SIG-M5 treated with dmso at 0.1 percent for 504 hours (cell line): ENCODE results near the gene MYO18A.

ENCODE experiments used
- DNase-seq: peaks from one replicate; lab custom pipeline; 2025; ENCODE audit not compliant: unreplicated experiment; lab: John Stamatoyannopoulos, UW

MYO18A gene

DNA sequence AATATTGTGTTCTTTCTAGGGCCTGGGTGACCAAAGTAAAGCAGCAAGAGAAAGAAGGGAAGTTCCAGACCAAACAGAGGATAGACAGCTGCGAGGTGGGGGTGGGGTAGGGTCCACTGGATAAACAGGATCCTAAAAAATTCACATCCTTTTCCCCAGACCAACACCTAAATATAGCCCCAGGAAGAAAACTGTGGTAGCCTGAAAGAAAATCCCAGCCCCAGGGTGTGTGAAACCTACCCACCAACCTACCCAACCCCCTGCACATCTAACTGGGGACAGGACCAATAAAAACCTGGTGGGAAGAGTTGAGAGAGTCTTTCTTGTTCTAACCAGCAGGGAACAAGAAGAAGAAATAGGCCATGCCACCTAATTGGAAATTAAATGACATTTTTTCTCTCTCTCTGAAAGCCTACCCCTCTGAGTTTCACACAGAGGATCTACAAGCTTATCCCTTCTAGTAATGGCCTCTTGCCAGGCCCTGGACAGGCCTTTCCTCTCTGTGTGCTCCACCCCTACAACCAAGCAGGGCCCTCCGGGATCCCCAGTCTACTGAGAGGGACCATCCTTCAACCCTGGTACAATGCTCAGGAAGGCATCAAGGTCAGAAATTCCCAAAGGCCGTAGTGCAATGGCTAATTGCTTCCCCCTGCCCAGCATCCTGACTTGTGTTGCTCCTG is 12.0 kb downstream of the MYO18A start:
- no peak for DNase-seq

- DNase-seq, result no peak
Measured at GRCh38 chr17:29167393-29168078, 12.7 kb downstream of the MYO18A start.

DNA sequence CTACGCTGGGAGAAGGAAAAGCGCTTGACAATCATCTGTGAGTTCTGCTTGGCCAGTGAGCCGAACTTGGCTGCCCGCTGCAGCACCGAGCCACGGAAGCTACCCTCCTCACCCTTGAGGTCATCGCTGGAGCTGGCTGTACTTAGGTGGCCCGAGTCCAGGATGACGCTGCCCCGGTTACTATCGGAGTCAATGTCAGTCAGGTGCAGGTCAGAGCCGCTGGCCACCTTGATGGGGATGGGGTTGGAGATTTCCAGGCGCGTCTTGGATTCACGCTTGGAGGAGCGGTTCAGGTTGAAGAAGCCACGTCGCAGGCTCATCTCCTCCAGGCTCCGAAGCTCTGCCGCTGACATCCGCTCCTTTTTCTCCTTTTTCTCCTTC is 13.7 kb downstream of the MYO18A start:
- DNase-seq, result no peak

DNA sequence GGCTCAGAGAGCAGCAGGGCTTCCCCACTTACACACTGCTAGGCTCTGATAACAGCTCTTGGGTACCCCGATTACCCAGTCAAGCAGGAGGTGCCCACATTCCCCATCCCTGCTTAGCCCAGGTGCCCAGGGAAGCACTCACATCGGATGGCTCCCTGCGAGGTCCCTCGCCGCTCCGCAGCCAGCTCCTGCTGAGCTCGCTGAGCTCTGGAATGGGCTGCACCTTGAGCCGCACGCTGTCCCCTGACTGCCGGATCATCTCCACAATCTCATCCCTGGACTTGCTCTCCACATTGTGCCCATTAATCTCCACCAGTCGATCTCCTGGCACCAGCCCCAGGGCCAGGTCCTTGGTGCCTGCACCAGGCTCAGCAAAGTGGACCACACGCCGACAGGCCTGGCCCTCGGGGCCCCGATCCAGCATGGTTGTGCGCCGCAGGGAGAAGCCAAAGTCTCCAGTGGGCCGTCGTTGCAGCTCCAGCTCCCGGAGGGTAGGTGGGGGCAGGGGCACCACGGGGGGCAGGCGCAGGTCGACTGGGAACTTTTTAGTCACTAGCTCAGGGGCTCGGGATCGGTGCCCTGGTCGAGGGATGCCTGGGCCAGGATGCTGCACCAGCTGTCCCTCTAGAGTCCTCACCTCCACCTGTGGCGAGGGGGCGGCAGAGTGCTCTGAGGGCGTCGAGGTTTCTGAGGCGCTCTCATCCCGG is 14.2 kb downstream of the MYO18A start:
- no peak for DNase-seq

DNA sequence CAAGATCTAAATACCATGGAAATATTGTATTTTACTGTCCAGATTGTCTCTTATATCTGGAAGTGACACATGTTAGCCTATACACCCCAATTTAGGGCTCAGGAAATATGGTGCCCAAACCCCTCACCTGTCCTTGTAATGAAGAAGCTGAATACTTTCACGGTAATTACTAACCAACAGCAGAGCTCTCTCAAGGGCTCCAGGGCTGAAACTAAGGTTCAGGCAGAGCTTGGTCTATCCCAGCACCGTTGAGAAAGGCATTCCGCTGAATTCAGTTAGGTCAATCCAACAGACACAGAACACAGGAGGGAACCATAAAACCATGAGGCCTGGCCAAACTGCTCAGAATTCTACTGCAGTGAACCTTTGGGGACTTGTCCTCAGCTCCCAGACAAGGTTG is 14.9 kb downstream of the MYO18A start:
- no peak for DNase-seq

DNA sequence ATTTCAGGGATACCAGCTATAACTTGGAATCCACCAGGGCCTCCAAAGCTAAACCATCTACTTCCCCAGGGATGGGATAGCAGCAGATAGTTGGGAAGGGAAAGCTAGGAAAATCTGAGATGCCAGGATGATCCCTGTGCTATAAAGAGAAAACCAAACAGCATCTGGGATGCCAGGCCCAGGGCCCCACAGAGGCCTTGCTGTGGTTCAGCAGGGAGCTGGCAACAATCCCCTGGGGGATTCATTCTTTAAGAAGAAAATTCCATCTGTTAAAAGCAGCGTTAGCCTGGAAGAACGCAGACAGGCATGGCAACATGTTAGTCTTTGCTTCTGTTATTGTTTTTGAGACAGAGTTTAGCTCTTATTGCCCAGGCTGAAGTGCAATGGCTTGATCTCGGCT is 16.6 kb downstream of the MYO18A start:
- no peak for DNase-seq

- no peak for DNase-seq
Measured at GRCh38 chr17:29162909-29163341, 17.3 kb downstream of the MYO18A start.

DNA sequence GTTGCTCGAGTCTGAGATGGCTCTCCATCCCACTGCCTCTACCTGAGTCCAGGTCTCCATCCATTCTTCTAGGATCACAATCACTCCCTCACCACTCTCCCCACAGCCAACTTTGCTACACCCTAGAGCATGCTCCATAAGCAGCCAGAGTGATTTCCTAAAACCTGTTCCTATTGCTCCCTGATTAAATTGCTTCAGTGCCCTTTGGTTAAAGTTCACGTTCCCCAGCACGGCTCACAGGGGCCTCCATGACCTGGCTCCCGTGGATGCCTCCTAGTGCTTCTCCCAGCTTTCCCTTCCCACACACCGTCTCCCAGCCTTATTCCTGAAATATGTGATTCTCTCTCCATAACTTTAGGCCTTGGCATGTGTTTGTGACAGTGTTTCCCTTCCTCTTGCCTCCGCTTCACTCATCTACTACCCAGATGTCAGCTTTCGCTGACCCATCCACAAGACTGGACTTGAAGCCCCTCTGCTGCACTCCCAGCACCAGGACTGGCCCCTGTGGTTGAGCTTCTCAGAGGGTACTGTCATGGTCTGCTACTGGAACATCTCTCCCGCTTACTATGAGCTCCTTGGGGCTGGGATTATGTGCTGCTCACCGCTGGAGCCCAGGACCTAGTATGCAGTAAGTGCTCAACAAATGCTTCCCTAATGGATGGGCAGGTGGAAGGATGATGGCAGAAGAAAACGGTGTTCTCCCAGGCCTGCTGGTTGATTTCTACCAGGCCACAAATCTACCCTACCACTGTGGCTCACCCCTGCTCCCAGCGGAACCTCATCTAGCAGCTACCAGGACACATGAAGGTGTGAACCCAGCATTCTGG is 17.9 kb downstream of the MYO18A start:
- no peak for DNase-seq

DNA sequence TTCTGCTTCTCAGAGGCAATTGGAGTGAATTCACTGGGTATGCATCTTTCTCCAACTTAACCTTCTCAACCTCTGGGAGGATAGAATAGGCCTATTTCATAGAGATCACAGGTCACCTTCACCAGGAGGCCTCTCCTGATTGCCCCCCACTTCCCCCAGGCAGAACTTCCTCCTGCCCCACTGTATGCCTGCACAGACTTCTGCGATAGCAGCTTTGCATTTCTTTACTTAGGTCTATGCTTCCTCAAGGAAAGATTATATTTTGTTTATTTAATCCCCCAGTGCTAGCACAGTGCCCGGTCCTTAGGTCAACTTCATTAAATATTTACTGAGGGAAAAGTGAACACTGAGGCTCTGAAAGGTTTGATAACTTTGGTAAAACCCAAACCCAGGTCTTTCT is 19.9 kb downstream of the MYO18A start:
- DNase-seq, result no peak

DNA sequence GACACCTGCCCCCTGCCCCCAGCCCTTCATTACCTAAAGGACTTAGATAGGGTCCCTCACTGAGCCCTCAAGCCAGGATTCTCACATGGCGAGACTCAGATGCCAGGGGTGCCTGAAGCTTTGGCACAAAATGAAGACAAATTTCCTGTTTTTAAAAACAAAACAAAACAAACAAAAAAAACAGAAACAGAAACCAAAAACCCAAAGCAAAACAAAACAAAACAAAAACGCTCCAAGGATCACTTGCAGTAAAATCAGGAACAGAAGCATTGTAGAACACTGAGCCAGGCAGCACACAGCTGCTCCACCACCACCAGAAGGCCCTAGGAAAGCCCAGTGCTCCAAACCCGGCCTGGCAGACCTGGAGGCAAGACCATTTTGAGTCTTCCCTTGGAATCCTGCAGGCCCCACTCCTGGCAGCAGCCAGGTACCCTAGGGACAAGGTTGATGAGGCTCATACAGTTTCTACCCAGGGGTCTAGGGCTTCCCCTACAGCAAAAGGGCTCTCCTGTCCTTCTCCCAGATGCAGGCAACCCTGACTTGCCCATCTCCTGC is 20.8 kb downstream of the MYO18A start:
- DNase-seq, result no peak

DNA sequence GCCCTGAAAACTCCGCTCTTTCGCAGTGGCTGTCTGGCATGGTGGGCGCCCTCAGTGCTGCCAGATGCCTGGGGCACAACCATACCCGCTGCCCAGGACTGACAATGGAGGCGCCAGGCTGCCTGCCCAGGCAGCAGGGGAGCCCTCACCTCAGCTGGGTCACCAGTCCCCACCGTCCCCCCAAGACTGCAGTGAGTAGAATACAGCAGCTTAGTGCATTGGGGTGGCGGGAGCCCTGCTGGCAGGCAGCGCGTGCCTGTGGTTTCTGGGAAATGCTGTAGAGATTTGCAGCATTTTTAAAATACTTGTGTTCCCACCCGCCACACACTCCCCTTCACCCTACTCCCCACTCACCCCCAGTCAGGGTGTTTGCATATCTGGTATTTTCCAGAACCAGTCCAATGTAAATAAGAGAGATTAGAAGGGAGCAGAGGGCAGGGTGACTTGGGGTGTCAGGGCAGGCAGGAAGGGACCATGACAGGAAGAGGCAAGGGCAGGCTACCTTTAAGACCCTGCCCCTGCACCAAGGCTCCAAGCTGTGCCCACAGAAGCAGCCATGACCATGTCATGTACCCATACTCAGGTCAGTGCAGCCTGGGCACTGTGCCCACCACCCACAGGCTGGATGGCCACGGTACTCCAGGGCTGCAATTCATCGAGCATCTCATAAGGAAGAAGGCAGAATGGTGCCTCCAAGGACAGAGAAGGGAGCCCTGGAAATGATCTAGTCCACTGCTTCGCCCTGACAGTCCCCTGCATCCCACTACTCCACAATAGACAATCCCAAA is 21.5 kb downstream of the MYO18A start:
- DNase-seq, result no peak

DNA sequence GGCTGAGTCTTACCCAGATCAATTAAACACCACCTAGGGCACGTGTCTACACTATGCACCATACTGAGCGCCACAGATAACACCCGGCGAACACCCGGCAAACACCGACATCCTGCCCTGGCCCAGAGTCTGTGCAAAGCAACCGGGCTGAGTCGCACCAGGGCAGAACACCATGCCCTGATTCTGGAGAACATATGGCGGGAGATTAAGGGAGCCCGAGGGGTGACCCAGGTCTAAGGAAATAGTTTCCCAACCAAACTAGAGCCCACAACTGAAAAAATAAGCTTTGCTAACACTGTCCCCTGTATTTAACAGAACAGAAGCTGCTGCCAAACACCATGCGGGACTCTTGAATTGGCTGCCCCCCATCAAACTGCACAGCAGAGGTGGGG is 22.1 kb downstream of the MYO18A start:
- no peak for DNase-seq

DNA sequence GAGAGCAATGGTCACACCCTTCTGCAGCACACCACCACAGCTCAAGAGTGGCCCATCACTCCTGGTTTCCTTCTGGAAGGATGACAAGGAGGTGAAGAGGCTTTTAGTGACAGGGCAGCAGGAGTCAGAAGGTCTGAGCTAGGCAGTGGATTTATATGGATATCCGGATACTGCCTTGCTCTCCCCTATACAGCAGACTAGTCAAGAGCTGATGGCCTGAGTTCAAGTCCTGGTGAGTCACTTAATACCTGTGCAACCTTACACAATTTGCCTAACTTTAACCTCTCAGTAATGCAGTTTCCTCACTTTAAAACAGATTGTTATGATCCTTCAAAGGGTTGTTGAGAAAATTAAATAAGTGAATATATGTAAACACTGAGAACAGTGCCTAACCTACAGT is 22.9 kb downstream of the MYO18A start:
- no peak for DNase-seq

GRCh38 chr17:29156781-29157180 is 23.4 kb downstream of the MYO18A start:
- DNase-seq, result no peak

DNA sequence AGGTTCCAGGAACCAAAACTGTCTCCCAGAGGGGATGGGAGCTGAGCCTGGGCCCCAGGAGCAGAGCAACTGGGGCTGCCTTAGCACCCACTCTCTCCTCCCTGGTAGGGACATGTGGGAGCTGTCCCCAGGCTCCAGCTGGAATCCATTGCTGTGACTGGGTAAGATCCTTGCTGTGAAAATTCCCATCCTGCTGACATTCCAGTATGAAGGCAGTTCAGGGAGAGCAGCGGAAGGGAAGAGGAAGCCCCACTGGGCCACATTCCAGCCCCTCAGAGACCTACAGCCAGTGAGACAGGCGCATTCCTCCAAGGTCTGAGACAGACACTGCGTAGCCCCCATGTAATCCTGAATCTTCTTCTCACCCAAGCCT is 24.2 kb downstream of the MYO18A start:
- DNase-seq, result no peak

DNA sequence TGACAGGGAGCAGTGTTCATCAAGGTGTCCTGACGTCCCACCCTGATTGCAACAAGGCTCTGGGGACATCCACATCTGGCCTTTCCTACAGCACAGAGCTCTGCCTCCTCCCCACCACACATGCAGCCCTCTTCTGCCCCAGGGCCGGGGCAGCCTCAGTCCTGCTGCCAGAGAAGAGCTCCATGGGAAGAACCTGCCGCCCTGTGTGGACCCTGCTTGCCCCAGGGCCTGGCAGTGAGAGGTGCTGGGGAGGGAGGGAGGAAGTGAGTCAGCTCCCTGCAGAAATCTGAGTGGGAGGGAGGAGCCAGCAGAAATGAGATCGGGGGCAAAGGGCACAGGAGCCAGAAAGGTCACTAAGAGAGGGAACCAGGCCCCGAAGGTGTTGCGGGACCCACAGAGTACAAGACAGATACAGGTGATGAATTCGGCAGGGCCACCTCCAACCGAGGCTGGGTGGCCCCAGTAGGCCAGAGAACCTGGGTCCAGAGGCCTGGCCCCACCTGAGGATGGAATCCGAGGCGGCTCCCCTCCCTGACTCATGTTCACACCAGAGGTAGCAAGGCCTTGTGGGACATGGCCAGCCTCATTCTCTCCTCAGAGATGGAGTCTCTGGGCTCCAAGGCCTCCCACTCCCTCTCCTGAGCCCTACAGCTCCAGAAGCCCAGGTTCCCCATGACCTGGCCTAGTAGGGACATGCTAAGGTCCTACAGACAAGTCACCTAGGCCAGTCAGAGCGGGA is 24.8 kb downstream of the MYO18A start:
- DNase-seq, result peak; percentile 50

DNA sequence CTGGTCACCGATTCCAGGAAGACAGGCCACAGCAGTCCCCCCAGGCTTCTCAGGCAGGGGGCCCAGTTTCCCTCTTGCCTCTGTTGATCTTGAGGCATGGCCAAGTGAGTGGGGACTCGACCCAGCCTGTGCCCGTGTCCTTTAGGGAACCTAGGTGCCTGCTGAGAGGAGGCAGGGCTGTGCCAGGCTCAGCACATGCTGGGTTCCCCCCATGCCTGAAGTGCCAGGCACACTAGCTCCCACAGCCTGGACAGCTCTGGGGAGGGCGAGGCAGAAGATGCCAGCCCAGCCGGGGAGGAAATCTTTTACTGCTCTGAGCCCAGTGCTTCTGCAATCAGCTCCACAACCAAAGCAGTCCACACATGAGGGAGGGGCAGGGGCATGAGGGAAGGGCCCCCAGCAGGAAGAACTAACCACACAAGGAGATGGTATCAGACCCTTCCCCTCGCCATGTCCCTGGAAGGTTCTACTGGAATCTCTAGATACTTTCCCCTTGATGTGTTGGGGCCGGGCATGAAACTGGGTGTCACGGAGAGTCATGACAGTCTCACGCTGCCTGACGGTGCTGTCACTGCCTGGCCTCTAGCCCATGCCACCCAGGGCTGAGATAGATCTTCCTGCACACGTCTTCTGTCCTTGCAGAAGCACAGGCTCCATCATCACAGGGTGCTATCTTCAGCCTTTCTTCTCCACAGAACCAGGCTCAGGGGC is 25.5 kb downstream of the MYO18A start:
- DNase-seq, result no peak

DNA sequence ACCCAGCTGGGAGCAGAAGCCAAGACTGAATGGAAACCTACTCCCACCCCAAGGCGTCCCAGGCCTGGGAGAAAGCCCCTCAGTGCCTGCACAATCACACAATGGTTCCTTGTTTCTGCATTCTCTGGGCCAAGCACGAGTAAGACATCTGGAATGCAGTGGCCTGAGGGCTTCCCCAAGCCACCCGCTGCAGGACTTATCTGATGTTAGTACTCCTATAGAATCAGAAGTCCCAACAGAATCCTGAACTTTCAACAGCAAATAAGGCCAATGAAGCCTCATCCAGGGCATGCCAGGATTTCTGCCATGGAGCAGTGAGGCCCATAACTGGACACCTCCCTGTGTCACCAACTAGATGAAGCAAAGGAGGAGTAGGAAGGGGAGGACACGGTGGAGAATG is 28.6 kb downstream of the MYO18A start:
- DNase-seq, result no peak

DNA sequence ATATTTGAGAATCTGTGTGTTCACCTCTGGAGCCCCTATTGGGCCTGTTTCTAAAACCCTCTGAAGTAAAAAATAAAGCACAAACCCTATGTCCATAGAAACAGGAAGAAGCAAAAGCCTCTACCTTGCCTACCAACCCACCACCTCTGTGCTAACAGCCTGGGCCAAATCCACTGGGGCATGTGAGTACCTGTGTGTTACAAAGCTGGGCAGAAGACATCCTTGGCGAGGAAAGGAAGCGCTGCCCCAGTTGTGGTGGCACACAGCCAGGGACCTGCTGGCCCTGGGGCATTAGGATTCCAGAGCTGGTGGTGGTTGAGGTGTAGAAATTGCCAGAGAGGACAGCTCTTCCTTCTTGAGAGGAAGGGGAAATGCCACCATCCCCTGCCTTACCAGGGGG is 30.0 kb downstream of the MYO18A start:
- no peak for DNase-seq
